Neural progenitor cell (in vitro differentiated cells): ENCODE measurements around the gene EME2. TPM values are rescaled to one million over a fixed set of nuclear protein-coding genes. Genes with fewer than 3 reads are reported as not detected.

Source experiments
- DNase-seq: peaks from one replicate; pipeline ENCODE4 v3.0.0-alpha.2; 2016; ENCODE audit warnings: low spot score
- H2AFZ ChIP-seq: fragments of 200-600 bp; sonication (generic); replicated peaks from 2 replicates; pipeline ENCODE4 v1.6.1; 2016; ENCODE audit warnings: antibody characterized with exemption
- H3F3A ChIP-seq: fragments of 200-600 bp; sonication (generic); 2 replicates; pipeline ENCODE4 v1.6.1; 2016; ENCODE audit warnings: antibody characterized with exemption, low read depth
- H3K27ac ChIP-seq: fragments of 200-600 bp; sonication (generic); 2 replicates; pipeline ENCODE4 v1.5.1; 2016; ENCODE audit warnings: mild to moderate bottlenecking
- H3K27me3 ChIP-seq: fragments of 200-600 bp; sonication (generic); 2 replicates; pipeline ENCODE4 v1.6.1; 2016; ENCODE audit warnings: mild to moderate bottlenecking, moderate library complexity
- H3K36me3 ChIP-seq: fragments of 200-600 bp; sonication (generic); 2 replicates; pipeline ENCODE4 v1.5.1; 2016
- H3K4me1 ChIP-seq: fragments of 200-600 bp; sonication (generic); 2 replicates; pipeline ENCODE4 v1.6.1; 2016; ENCODE audit warnings: mixed run types
- H3K4me2 ChIP-seq: fragments of 200-600 bp; sonication (generic); 2 replicates; pipeline ENCODE4 v1.6.1; 2016
- H3K4me3 ChIP-seq: fragments of 200-600 bp; sonication (generic); 2 replicates; pipeline ENCODE4 v1.5.1; 2016
- H3K79me2 ChIP-seq: fragments of 200-600 bp; sonication (generic); 2 replicates; pipeline ENCODE4 v1.6.1; 2016; ENCODE audit warnings: low read depth
- H3K9ac ChIP-seq: fragments of 200-600 bp; sonication (generic); 2 replicates; pipeline ENCODE4 v1.6.1; 2016
- H3K9me3 ChIP-seq: fragments of 200-600 bp; sonication (generic); 2 replicates; pipeline ENCODE4 v1.5.1; 2016; ENCODE audit warnings: low read depth
- H4K20me1 ChIP-seq: fragments of 200-600 bp; sonication (generic); 2 replicates; pipeline ENCODE4 v1.6.1; 2016; ENCODE audit warnings: low read depth
- H3K27ac Mint-ChIP-seq: 3 replicates; pipeline ENCODE4 v1.8.0; 2021; ENCODE audit warnings: mixed read lengths
- H3K27me3 Mint-ChIP-seq: 2 replicates; pipeline ENCODE4 v1.8.0; 2022; ENCODE audit warnings: low read depth, mild to moderate bottlenecking, inconsistent platforms, moderate library complexity, mixed read lengths; ENCODE audit not compliant: insufficient read depth
- H3K36me3 Mint-ChIP-seq: 3 replicates; pipeline ENCODE4 v1.8.0; 2021; ENCODE audit warnings: mixed read lengths
- H3K4me1 Mint-ChIP-seq: 3 replicates; pipeline ENCODE4 v1.8.0; 2021; ENCODE audit warnings: mixed read lengths
- H3K4me3 Mint-ChIP-seq: 3 replicates; pipeline ENCODE4 v1.8.0; 2021; ENCODE audit warnings: mild to moderate bottlenecking, moderate library complexity, mixed read lengths
- H3K9me3 Mint-ChIP-seq: 3 replicates; pipeline ENCODE4 v1.8.0; 2020; ENCODE audit warnings: mixed read lengths
- CTCF ChIP-seq: fragments of 200-600 bp; sonication (generic); IDR thresholded peaks from 2 replicates; pipeline ENCODE4 v1.5.1; 2017; ENCODE audit warnings: antibody characterized with exemption, mild to moderate bottlenecking
- EZH2 ChIP-seq: fragments of 200-600 bp; sonication (generic); IDR thresholded peaks from 2 replicates; pipeline ENCODE4 v1.6.1; 2017; ENCODE audit warnings: antibody characterized with exemption, mild to moderate bottlenecking, moderate library complexity
- EZH2phosphoT487 ChIP-seq: fragments of 200-600 bp; sonication (generic); IDR thresholded peaks from 2 replicates; pipeline ENCODE4 v1.6.1; 2017; ENCODE audit warnings: antibody characterized with exemption
- total RNA-seq: library from RNA; depleted of rRNA; stranded (reverse); fragments of >200 nt; gene quantifications from 2 replicates; pipeline ENCODE4 v1.2.3, GENCODE V29; 2015; ENCODE audit warnings: low replicate concordance

The EME2 gene
- total RNA-seq, 1 donor from 2014 or later = 2.3 TPM

GRCh38 chr16:1807626-1808025, 35.0 kb downstream of the EME2 start:
- Histone ChIP-seq H3K4me1 (no peaks in the 10 kb centered on the region), H3K27me3 (no peaks in the 10 kb centered on the region), H4K20me1 (no peaks in the 10 kb centered on the region), H3F3A (no peaks in the 10 kb centered on the region), H3K79me2 (no peaks in the 10 kb centered on the region), H3K36me3 (no peaks in the 10 kb centered on the region), H3K4me3 (no peak overlapping the region), H3K9me3 (no peaks in the 10 kb centered on the region), H2AFZ (no peak overlapping the region), H3K9ac (no peak overlapping the region), H3K4me2 (no peak overlapping the region), H3K27ac (no peak overlapping the region)
- Mint-ChIP-seq H3K4me3 (no peak overlapping the region), H3K9me3 (no peaks in the 10 kb centered on the region), H3K4me1 (no peaks in the 10 kb centered on the region), H3K27me3 (no peaks in the 10 kb centered on the region), H3K27ac (no peak overlapping the region), H3K36me3 (peaks cover 9% of the 10 kb centered on the region)
- DNase-seq = no peak
- no peak for TF ChIP-seq EZH2phosphoT487
- no peak for TF ChIP-seq CTCF
- TF ChIP-seq EZH2 = no peak

- H3K9ac ChIP-seq = no peak overlapping the region
- TF ChIP-seq CTCF (no peak), EZH2phosphoT487 (no peak), EZH2 (no peak)
- Mint-ChIP-seq H3K36me3 (peaks cover 14% of the 10 kb centered on the region), H3K27ac (no peak overlapping the region), H3K4me3 (no peak overlapping the region), H3K9me3 (no peaks in the 10 kb centered on the region), H3K4me1 (no peaks in the 10 kb centered on the region), H3K27me3 (no peaks in the 10 kb centered on the region)
- no peaks in the 10 kb centered on the region for H3K27me3 ChIP-seq
- peaks cover 4% of the 10 kb centered on the region for H3F3A ChIP-seq
- no peaks in the 10 kb centered on the region for H3K4me1 ChIP-seq
- H3K27ac ChIP-seq = no peak overlapping the region
- no peaks in the 10 kb centered on the region for H3K79me2 ChIP-seq
- no peaks in the 10 kb centered on the region for H3K36me3 ChIP-seq
- no peak overlapping the region for H3K4me3 ChIP-seq
- DNase-seq = no peak
- H3K9me3 ChIP-seq = no peaks in the 10 kb centered on the region
- H4K20me1 ChIP-seq = no peaks in the 10 kb centered on the region
- H3K4me2 ChIP-seq = no peak overlapping the region
- H2AFZ ChIP-seq = no peak overlapping the region
Observed at GRCh38 chr16:1808691-1809090, 36.1 kb downstream of the EME2 start.

- H3K4me3 ChIP-seq = no peak overlapping the region
- peaks cover 5% of the 10 kb centered on the region for H3F3A ChIP-seq
- no peaks in the 10 kb centered on the region for H3K4me1 Mint-ChIP-seq
- H3K4me2 ChIP-seq = no peak overlapping the region
- H3K27me3 Mint-ChIP-seq = no peaks in the 10 kb centered on the region
- no peaks in the 10 kb centered on the region for H3K4me1 ChIP-seq
- H3K4me3 Mint-ChIP-seq = no peak overlapping the region
- H3K9me3 Mint-ChIP-seq = no peaks in the 10 kb centered on the region
- no peak overlapping the region for H3K9ac ChIP-seq
- TF ChIP-seq EZH2 (no peak), EZH2phosphoT487 (no peak), CTCF (no peak)
- no peaks in the 10 kb centered on the region for H3K36me3 ChIP-seq
- no peaks in the 10 kb centered on the region for H3K9me3 ChIP-seq
- peaks cover 14% of the 10 kb centered on the region for H3K36me3 Mint-ChIP-seq
- H4K20me1 ChIP-seq = no peaks in the 10 kb centered on the region
- no peak overlapping the region for H3K27ac ChIP-seq
- H3K79me2 ChIP-seq = no peaks in the 10 kb centered on the region
- peak; percentile 52 for DNase-seq
- H2AFZ ChIP-seq = no peak overlapping the region
- H3K27me3 ChIP-seq = no peaks in the 10 kb centered on the region
- H3K27ac Mint-ChIP-seq = no peak overlapping the region
Observed at GRCh38 chr16:1809281-1809801, 36.7 kb downstream of the EME2 start.
